Thyroid gland (tissue), 4 donors: Measurements from ENCODE around the gene MROH8. TPM values are rescaled to one million over a fixed set of nuclear protein-coding genes. Genes with fewer than 3 reads are reported as not detected.
A peak's percentile ranks its signal among the peaks of the same experiment; 100 is the strongest.

Experiments used
- DNase-seq, 2 donors: peaks; one replicate each; pipeline ENCODE4 v3.0.0-alpha.2; 2019
- H3K27ac ChIP-seq, 3 donors: fragments of 200-600 bp; sonication (generic); 1 replicate in 2 of 3; 2 replicates in 1 of 3; pipeline ENCODE4 v1.5.1; 2016 to 2019; ENCODE audit warnings: mild to moderate bottlenecking in 1 of 3, moderate library complexity in 1 of 3
- H3K27me3 ChIP-seq: fragments of 200-600 bp; sonication (generic); one replicate; pipeline ENCODE4 v1.5.1; 2019
- H3K36me3 ChIP-seq, 2 donors: fragments of 200-600 bp; sonication (generic); one replicate each; pipeline ENCODE4 v1.5.1; 2016 to 2019
- H3K4me1 ChIP-seq, 2 donors: fragments of 200-600 bp; sonication (generic); one replicate each; pipeline ENCODE4 v1.5.1; 2017 to 2019
- H3K4me3 ChIP-seq, 3 donors: fragments of 200-600 bp; sonication (generic); replicated peaks in 1 of 3; 1 replicate in 2 of 3; 2 replicates in 1 of 3; pipeline ENCODE4 v1.5.1; 2016; ENCODE audit warnings: mild to moderate bottlenecking in 1 of 3
- H3K9me3 ChIP-seq: fragments of 200-600 bp; sonication (generic); one replicate; pipeline ENCODE4 v1.5.1; 2017
- CTCF ChIP-seq, 6 experiments: fragments of 200-600 bp in 3 of 6; fragments of 450-650 bp in 3 of 6; sonication (generic) in 3 of 6; IDR thresholded peaks; one replicate each; pipeline ENCODE4 v1.5.1; 2016 to 2019; ENCODE audit warnings: antibody characterized with exemption in 6 of 6, mild to moderate bottlenecking in 2 of 6, inconsistent platforms in 1 of 6, moderate library complexity in 1 of 6
- POLR2A ChIP-seq, 2 donors: fragments of 450-650 bp; IDR thresholded peaks; one replicate each; pipeline ENCODE4 v1.6.1; 2017; ENCODE audit warnings: antibody characterized with exemption in 2 of 2, mild to moderate bottlenecking in 2 of 2, moderate library complexity in 1 of 2
- WGBS, 2 donors: methylation state at CpG; one replicate each; pipeline ENCODE4 v1.1.5; 2017; 5-methylcytosine and 5-hydroxymethylcytosine counted together
- intact Hi-C: fragments of 100-400 bp; cut with DNase I; formaldehyde crosslinking; loops from one replicate; pipeline ENCODE4 v1.15.1; 2023
- total RNA-seq, 4 donors: library from RNA; depleted of rRNA; stranded (reverse); fragments of >200 nt; gene quantifications; one replicate each; pipeline ENCODE4 v1.2.3, GENCODE V29; 2016

MROH8 gene
- total RNA-seq, 4 donors from 2014 or later, result 2.3 to 7.5 (median 3.4) TPM

DNA sequence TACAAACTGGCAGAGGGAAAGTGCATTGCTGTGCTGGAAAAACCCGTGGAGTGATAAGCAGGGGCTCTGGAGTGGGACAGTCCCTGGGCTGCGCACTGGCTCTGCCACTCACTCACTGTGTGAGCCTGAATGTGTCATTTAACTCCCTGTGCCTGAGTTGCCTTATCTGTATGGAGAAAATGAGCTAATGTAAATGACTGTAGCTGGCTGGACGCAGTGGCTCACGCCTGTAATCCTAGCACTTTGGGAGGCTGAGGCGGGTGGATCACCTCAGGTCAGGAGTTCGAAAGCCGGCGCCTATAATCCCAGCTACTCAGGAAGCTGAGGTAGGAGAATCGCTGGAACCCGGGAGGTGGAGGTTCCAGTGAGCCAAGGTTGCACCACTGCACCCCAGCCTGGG lies 18.7 kb downstream of the MROH8 start:
- Histone ChIP-seq H3K4me1 (peaks cover 19 to 38% of the 10 kb centered on the region in 2 donors), H3K36me3 (no peaks in the 10 kb centered on the region), H3K9me3 (no peaks in the 10 kb centered on the region)

GRCh38 chr20:37158248-37158647 lies 21.1 kb downstream of the MROH8 start:
- no peak overlapping the region for H3K4me3 ChIP-seq
- WGBS, 2 donors, result 69 to 77% methylated on average over 4 of the region's 4 CpGs

More for the DNA sequence above, 18.7 kb downstream of the MROH8 start:
- WGBS, 2 donors, result 80 to 85% methylated on average over 10 of the region's 10 CpGs
- Histone ChIP-seq H3K27ac (peak overlapping the region in 1 of 3 donors; percentile 80), H3K27me3 (no peaks in the 10 kb centered on the region), H3K4me3 (no peak overlapping the region)
- intact Hi-C loops, result no loop called here
- peak; percentile 14 to 39 for DNase-seq
- no peak for TF ChIP-seq POLR2A (IDR thresholded peaks at IDR 0.05)
- no peak for TF ChIP-seq CTCF (IDR thresholded peaks at IDR 0.05)

GRCh38 chr20:37155987-37156386 lies 23.4 kb downstream of the MROH8 start:
- no peak overlapping the region for H3K27ac ChIP-seq
- no peaks in the 10 kb centered on the region for H3K9me3 ChIP-seq
- no peak for DNase-seq
- peaks cover 19 to 31% of the 10 kb centered on the region in 2 donors for H3K4me1 ChIP-seq
- no peaks in the 10 kb centered on the region for H3K27me3 ChIP-seq
- H3K36me3 ChIP-seq, result no peaks in the 10 kb centered on the region
- no peak overlapping the region for H3K4me3 ChIP-seq
- intact Hi-C loops, result no loop called here
- WGBS, 2 donors, result 86 to 95% methylated on average over 9 of the region's 9 CpGs
- TF ChIP-seq CTCF (IDR thresholded peaks at IDR 0.05), result no peak
- no peak for TF ChIP-seq POLR2A (IDR thresholded peaks at IDR 0.05)

More at GRCh38 chr20:37158248-37158647, 21.1 kb downstream of the MROH8 start:
- Histone ChIP-seq H3K36me3 (no peaks in the 10 kb centered on the region), H3K27me3 (no peaks in the 10 kb centered on the region), H3K27ac (peak overlapping the region; percentile 31 to 80 (median 34)), H3K4me1 (peaks cover 19 to 38% of the 10 kb centered on the region in 2 donors), H3K9me3 (no peaks in the 10 kb centered on the region)
- intact Hi-C loops, result no loop called here
- TF ChIP-seq CTCF (IDR thresholded peaks at IDR 0.05) (no peak), POLR2A (IDR thresholded peaks at IDR 0.05) (no peak)
- no peak for DNase-seq

GRCh38 chr20:37154684-37155298 lies 24.6 kb downstream of the MROH8 start:
- Histone ChIP-seq H3K36me3 (no peaks in the 10 kb centered on the region), H3K4me1 (peaks cover 12 to 19% of the 10 kb centered on the region in 2 donors), H3K27me3 (no peaks in the 10 kb centered on the region), H3K9me3 (no peaks in the 10 kb centered on the region), H3K4me3 (no peak overlapping the region), H3K27ac (no peak overlapping the region)
- intact Hi-C loops, result no loop called here
- 59 to 76% methylated on average over 6 of the region's 6 CpGs for WGBS, 2 donors
- DNase-seq, result no peak
- TF ChIP-seq POLR2A (IDR thresholded peaks at IDR 0.05) (no peak), CTCF (IDR thresholded peaks at IDR 0.05) (no peak)

- WGBS, 2 donors, result 92 to 94% methylated on average over 7 of the region's 7 CpGs
- Histone ChIP-seq H3K9me3 (no peaks in the 10 kb centered on the region), H3K27me3 (no peaks in the 10 kb centered on the region)
These were observed 27.1 kb downstream of the MROH8 start for GRCh38 chr20:37152284-37152683.

More at GRCh38 chr20:37152284-37152683, 27.1 kb downstream of the MROH8 start:
- TF ChIP-seq POLR2A (IDR thresholded peaks at IDR 0.05) (no peak), CTCF (IDR thresholded peaks at IDR 0.05) (no peak)
- intact Hi-C loops, result no loop called here
- no peak for DNase-seq
- Histone ChIP-seq H3K4me1 (no peaks in the 10 kb centered on the region), H3K4me3 (no peak overlapping the region), H3K27ac (no peak overlapping the region), H3K36me3 (no peaks in the 10 kb centered on the region)
